Measurements from ENCODE around the gene RAP2B. TPM values are rescaled to one million over a fixed set of nuclear protein-coding genes. Genes with fewer than 3 reads are reported as not detected.

The RAP2B gene
- total RNA-seq, 6 experiments from 2014 or later: 13.3 to 20.9 (median 18.6) TPM

- Mint-ChIP-seq H3K36me3 (ENCODE audit: low read depth) (peaks cover 5% of the 10 kb centered on the region; the same call in 1 of the 2 replicates), H3K27me3 (ENCODE audit: insufficient read depth) (no peaks in the 10 kb centered on the region), H3K4me1 (ENCODE audit: low read depth) (peaks cover 36% of the 10 kb centered on the region), H3K9me3 (no peaks in the 10 kb centered on the region), H3K27ac (no peak overlapping the region), H3K4me3 (no peak overlapping the region)
- no peak for DNase-seq
- TF ChIP-seq CTCF (IDR thresholded peaks at IDR 0.05): no peak
Observed at GRCh38 chr3:153129866-153130265, 32.2 kb upstream of the RAP2B start.

- no peaks in the 10 kb centered on the region for H3K9me3 Mint-ChIP-seq
- peak overlapping the region; percentile 72 for H3K27ac Mint-ChIP-seq
- H3K4me3 Mint-ChIP-seq: peak overlapping the region; percentile 37; the same call in 1 of the 2 replicates
- H3K27me3 Mint-ChIP-seq (ENCODE audit: insufficient read depth): no peaks in the 10 kb centered on the region
- H3K4me1 Mint-ChIP-seq (ENCODE audit: low read depth): peaks cover 36% of the 10 kb centered on the region
- no peak for TF ChIP-seq CTCF (IDR thresholded peaks at IDR 0.05)
- peak; percentile 67 for DNase-seq
- peaks cover 5% of the 10 kb centered on the region; the same call in 1 of the 2 replicates for H3K36me3 Mint-ChIP-seq (ENCODE audit: low read depth)
Observed at GRCh38 chr3:153130312-153130977, 31.6 kb upstream of the RAP2B start.

- Mint-ChIP-seq H3K27me3 (ENCODE audit: insufficient read depth) (no peaks in the 10 kb centered on the region; the same call in 1 of the 2 replicates), H3K36me3 (ENCODE audit: low read depth) (no peaks in the 10 kb centered on the region), H3K4me1 (ENCODE audit: low read depth) (peaks cover 49% of the 10 kb centered on the region), H3K4me3 (no peak overlapping the region), H3K27ac (peak overlapping the region; percentile 94), H3K9me3 (no peaks in the 10 kb centered on the region)
- TF ChIP-seq CTCF (IDR thresholded peaks at IDR 0.05): no peak
- DNase-seq: no peak
Observed at GRCh38 chr3:153137626-153138025, 24.4 kb upstream of the RAP2B start.

GRCh38 chr3:153138276-153139210 lies 23.5 kb upstream of the RAP2B start:
- no peak for TF ChIP-seq CTCF (IDR thresholded peaks at IDR 0.05)
- H3K36me3 Mint-ChIP-seq (ENCODE audit: low read depth): no peaks in the 10 kb centered on the region
- H3K4me3 Mint-ChIP-seq: peak overlapping the region; percentile 73
- H3K4me1 Mint-ChIP-seq (ENCODE audit: low read depth): peaks cover 58% of the 10 kb centered on the region
- DNase-seq: peak; percentile 93
- no peaks in the 10 kb centered on the region; the same call in 1 of the 2 replicates for H3K27me3 Mint-ChIP-seq (ENCODE audit: insufficient read depth)
- peak overlapping the region; percentile 94 for H3K27ac Mint-ChIP-seq
- no peaks in the 10 kb centered on the region for H3K9me3 Mint-ChIP-seq

GRCh38 chr3:153142961-153143360 lies 19.1 kb upstream of the RAP2B start:
- peak; percentile 28 for DNase-seq
- Mint-ChIP-seq H3K9me3 (no peaks in the 10 kb centered on the region), H3K4me3 (no peak overlapping the region), H3K4me1 (ENCODE audit: low read depth) (peaks cover 82% of the 10 kb centered on the region), H3K27ac (peak overlapping the region; percentile 69), H3K36me3 (ENCODE audit: low read depth) (no peaks in the 10 kb centered on the region), H3K27me3 (ENCODE audit: insufficient read depth) (no peaks in the 10 kb centered on the region; the same call in 1 of the 2 replicates)
- TF ChIP-seq CTCF (IDR thresholded peaks at IDR 0.05): no peak
